ENCODE measurements around the gene KLF17.

- TF ChIP-seq CTCF (IDR thresholded peaks at IDR 0.05) = no peak
- TF ChIP-seq EZH2 (IDR thresholded peaks at IDR 0.05; ENCODE audit: borderline replicate concordance, insufficient read depth, low read depth, low read length, poor library complexity, severe bottlenecking) = no peak
Measured at GRCh38 chr1:44147582-44147981, 29.0 kb downstream of the KLF17 start.
